ENCODE results near the gene IL17RC.

- TF ChIP-seq CTCF (IDR thresholded peaks at IDR 0.05 in 8 of 11, conservative IDR thresholded peaks at IDR 0.05 in 3 of 11) (no peak), POLR2A (IDR thresholded peaks at IDR 0.05) (no peak), POLR2AphosphoS5 (IDR thresholded peaks at IDR 0.05) (no peak)
These were observed 17.6 kb upstream of the IL17RC start for GRCh38 chr3:9899289-9899791.
